Subcutaneous adipose tissue (tissue), 4 donors: ENCODE measurements around the gene DLG2. TPM values are rescaled to one million over a fixed set of nuclear protein-coding genes. Genes with fewer than 3 reads are reported as not detected.

Experiments used
- CTCF ChIP-seq: fragments of 450-650 bp; IDR thresholded peaks from one replicate; pipeline ENCODE4 v1.5.1; 2016; ENCODE audit warnings: low read depth, mild to moderate bottlenecking, control low read depth, antibody characterized with exemption, moderate library complexity
- total RNA-seq, 4 donors: library from RNA; depleted of rRNA; stranded (reverse); fragments of >200 nt; gene quantifications; one replicate each; pipeline ENCODE4 v1.1.0, GENCODE V29; 2016

DLG2 gene
- total RNA-seq, 4 donors from 2014 or later: 3.6 to 7.0 (median 6.1) TPM

GRCh38 chr11:85170184-85170583, 457.0 kb downstream of the DLG2 start:
- TF ChIP-seq CTCF: no peak

GRCh38 chr11:85167471-85167870, 459.7 kb downstream of the DLG2 start:
- no peak for TF ChIP-seq CTCF

- TF ChIP-seq CTCF: no peak
These were observed 460.1 kb downstream of the DLG2 start for GRCh38 chr11:85167038-85167437.

- TF ChIP-seq CTCF: no peak
These were observed 461.3 kb downstream of the DLG2 start for GRCh38 chr11:85165819-85166218.

GRCh38 chr11:85164743-85165142, 462.4 kb downstream of the DLG2 start:
- no peak for TF ChIP-seq CTCF

GRCh38 chr11:85154294-85154693, 472.9 kb downstream of the DLG2 start:
- no peak for TF ChIP-seq CTCF

- no peak for TF ChIP-seq CTCF
These were observed 489.5 kb downstream of the DLG2 start for GRCh38 chr11:85137597-85137996.
